NCI-H2196 (cell line): ENCODE measurements around the gene C5orf24.
A peak's percentile ranks its signal among the peaks of the same experiment; 100 is the strongest.
"Not testable (repeated sequence)": the region's sequence is repeated elsewhere in the genome, so short reads cannot be mapped to it uniquely, and the experiment has no call there.

Experiments
- DNase-seq: peaks from one replicate; lab custom pipeline; 2025; ENCODE audit not compliant: unreplicated experiment; lab: John Stamatoyannopoulos, UW

The C5orf24 gene

DNA sequence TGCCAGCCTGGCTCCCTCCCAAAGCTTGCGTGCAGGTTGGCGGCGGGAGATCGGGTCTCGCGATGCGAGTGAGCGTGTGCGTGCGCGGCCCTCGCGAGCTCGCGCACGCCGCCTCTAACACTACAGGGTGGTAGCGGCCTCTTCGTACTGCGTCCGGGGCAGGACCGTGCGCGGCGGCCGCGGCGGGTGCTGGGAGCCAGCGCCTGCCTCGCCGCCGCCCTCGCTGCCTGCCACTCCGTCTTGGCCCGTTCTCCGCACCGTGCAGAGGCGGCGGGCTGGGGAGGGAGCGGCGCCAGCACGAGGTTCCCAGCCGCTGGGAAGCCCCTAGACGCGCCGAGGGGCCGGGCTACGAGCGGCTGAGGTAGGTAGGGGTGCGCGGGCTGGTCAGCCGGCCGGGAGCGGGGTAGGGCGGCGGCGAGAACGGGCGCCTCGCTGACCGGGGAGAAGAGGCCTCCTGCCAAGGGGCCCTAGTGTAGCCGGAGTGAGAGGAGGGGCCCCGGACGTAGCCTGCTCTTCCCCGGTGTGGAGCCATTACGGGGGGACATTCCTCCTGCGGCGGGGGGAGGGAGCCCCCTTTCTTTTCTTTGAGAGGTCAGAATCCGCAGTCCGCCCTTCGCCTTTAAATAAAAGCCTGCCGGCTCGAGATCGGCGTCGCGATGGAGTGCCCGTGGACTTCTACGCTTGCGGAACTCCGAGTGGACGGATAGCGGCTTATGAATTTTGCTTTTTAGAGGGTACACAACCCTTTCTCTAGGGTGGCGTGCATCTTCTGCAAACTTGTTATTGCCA lies at the start of gene C5orf24:
Gene C5orf24 (plus strand): TSS at position 117 of the 789 bp plus-strand sequence. CDS start 8,933 bp downstream, outside the sequence.
- DNase-seq = peak; percentile 95

DNA sequence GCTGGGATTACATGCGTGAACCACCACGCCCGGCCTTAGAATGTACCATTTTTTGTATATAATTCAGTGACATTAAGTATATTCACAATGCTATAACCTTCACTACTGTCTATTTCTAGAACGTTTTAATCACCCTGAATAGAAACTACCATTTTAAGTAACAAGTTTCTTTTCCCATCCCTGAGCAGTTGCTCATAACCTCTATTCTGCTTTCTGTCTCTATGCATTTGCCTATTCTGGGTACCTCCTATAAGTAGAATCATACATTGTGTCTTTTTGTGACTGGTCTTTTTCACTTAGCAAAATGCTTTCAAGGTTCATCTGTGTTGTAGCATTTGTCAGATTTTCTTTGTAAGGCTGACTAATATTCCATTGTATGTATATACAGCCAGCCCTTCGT lies 47.3 kb upstream of the C5orf24 start:
- DNase-seq = no peak

DNA sequence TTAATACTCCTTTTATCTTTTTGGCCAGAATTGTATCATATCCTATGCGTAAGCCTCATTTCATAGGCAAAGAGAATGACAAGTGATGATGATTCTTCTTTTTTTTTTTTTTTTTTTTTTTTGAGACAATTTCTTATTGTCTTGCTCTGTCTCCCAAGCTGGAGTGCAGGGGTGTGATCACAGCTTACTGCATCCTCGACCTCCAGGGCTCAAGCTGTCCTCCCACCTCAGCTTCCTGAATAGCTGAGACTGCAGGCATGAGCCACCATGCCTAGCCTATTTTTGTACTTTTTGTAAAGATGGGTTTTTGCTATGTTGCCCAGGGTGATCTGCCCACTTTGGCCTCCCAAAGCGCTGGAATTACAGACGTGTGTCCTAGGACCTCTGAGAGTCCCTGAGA lies 41.9 kb upstream of the C5orf24 start:
- DNase-seq = no peak

DNA sequence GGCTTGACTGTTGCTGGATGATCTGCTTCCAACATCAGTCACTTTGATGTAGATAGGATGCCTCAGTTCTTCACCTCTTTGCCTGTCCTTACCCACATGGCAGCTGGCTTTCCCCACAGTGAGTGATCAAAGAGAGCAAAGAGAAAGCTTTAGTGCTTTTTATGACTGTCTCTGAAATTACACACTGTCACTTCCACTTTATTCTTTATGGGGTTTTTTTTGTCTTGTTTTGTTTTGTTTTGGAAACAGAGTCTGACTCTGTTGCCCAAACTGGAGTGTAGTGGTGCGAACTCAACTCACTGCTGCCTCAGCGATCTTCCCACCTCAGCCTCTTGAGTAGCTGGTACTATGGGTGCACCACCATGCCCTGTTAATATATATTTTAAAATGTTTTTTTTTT lies 32.4 kb upstream of the C5orf24 start:
- no peak for DNase-seq

DNA sequence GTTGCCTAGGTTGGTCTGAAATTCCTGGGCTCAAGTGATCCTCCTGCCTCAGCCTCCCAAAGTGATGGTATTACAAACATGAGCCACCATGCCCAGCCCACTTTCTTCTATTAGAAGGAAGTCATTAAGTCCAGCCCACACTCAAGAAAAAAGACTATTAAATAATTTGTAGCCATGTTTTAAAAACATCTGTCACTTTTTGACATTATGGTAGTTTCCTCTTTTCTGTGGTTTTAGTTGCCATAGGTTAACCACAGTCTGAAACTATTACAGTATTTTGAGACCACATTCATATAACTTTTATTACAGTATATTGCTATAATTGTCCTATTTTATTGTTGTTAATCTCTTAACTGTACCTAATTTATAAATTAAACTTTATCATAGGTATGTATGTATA lies 31.9 kb upstream of the C5orf24 start:
- no peak for DNase-seq

DNA sequence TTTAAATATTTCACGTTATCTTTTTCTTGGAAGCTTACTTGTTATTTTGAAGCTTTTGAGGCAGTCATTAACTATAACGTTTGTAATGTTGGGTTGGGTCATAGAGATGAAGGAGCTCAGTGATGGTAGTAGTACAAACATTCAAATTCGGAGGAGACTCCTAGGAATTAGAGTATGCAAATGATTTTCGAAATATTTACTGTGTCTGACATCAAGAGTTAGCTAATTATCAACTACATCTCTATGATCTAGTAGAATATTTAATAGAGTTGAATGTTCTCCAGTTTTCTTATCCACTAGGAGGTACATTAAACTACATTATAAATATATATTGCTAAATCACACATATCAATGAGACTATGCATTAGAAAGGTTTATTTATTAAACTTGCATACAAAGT lies 28.8 kb upstream of the C5orf24 start:
- no peak for DNase-seq

DNA sequence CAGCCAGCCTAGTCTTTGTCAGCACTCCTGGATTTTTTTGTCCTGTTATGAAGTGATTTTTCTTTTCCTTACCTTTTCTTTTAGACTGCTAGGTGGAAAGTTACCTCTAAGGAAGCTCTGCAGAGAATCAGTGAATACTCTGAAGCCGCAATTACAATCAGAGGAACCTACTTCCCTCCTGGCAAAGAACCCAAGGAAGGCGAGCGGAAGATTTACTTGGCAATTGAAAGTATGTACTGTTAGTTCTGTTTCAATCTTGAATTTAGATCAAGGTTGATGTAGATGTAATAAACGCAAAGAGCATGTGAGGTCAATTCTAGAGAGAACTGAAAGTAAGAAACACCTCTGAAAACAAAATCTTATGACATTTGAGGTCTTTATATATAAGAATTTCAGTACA lies 27.0 kb upstream of the C5orf24 start:
- no peak for DNase-seq

DNA sequence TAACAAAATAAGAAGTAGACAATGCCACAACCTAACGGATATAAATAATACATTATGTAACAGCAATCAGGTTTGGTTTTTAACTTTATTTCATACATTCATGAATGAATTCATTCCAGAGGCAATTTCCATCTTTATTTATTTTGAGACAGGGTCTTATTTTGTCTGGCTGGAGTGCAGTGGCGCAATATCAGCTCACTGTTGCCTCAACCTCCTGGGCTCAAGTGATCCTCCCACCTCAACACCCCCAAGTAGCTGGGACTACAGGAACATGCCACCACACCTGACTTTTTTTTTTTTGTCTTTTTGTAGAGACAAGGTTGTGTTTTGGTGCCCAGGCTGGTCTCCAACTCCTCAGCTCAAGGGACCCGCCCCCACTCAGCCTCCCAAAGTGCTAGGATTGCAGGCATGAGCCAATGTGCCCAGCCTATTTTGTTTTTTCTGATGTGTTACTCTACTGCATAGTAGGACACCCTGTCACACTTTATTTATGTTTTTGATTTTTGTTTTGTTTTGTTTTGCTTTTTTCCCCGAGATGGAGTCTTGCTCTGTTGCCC lies 26.3 kb upstream of the C5orf24 start:
- no peak for DNase-seq

DNA sequence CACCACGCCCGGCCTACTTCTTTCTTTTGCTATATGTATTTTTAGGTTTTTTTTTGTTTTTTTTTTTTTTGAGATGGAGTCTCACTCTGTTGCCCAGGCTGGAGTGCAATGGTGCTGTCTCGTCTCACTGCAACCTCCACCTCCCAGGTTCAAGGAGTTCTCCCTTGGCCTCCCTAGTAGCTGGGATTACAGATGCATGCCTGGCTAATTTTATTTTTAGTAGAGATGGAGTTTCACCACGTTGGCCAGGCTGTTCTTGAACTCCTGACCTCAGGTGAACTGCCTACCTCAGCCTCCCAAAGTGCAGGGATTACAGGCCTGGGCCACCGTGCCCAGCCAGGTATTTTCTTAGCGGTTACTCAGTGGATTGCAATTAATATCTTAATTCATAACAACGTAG lies 23.9 kb upstream of the C5orf24 start:
- no peak for DNase-seq

DNA sequence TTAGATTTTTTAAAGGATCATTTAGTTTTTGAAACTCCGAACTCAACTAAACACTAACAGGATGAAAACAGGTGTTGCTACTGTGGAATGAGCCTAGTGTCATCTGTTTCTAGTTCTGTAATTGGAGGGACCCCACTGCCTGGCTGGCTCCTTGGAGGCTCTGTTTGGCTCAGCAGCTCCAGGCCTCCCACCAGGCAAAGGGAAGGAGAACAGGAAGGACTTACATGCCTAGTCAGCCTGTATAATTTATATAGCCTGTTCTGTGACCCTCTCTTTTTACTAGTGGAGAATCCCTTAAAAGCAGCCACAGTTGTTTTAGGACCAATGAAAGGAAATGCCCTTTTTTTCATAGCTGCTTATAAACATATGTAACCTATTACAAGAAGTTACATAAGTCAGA lies 21.1 kb upstream of the C5orf24 start:
- DNase-seq = no peak

DNA sequence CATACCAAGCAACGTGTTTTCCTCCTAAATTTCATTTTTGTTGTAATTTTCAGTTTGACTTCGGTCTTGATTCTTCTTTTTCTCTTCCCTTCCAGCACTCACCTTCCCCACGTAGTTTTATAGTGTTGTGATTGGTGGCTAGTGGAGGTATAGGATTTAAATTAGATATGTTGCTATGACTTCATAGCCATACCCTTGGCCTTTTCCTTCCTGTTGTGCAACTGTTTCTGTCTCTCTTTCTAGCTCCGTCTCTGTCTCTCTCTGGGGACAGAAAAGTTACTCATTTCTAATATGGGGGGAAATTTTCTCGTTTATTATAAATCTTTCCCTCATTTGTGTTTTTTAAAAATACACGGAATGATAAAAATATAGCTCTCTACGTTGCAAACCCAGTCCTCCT lies 20.6 kb upstream of the C5orf24 start:
- no peak for DNase-seq

DNA sequence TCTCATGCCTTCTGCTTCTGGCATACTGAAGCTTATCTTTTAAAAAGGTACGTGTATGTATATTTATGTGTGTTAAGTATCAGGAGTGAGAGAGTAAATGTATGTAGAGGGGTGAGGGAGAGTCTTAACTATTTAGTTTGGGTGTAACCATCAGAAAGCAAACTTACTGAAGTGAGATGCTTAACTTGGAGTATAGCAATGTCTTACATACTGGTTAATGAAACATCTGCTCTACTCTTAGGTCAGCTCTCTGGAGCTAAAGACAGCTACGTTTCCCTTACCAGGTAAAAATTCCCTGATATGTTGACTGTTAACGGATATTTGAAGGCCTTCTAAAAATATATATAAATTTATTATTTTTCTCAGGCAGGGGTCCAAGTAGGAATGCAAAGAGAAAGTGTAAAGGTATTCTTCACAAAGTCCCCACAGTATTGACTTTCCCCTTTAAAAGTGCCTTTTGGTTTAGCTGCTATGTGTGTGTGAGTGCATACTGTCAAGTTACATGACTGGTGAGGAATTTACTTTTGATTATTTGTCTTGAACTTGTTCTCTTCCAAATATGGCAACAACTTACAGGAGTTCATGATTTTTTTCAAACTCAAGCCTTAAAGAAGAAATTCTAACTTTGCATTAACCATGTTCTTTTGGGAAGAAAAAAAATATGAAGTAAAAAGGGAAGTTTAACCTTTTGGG lies 12.3 kb upstream of the C5orf24 start:
- DNase-seq = no peak

DNA sequence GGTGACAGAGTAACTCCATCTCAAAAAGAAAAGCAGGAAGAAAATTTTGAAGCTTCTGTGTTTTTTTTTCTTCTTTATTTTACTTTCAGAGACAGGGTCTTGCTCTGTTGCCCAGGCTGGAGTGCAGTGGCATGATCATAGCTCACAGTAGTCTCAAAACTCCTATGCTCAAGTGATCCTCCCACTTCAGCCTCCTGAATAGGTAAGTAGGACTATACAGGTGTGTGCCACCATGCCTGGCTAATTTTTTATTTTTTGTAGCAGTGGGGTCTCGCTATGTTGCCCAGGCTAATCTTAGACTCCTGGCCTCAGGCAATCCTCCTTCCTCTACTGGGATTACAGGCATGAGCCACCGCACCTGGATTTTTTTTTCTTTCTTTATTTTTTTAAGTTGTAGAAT lies 10.1 kb upstream of the C5orf24 start:
- no peak for DNase-seq

DNA sequence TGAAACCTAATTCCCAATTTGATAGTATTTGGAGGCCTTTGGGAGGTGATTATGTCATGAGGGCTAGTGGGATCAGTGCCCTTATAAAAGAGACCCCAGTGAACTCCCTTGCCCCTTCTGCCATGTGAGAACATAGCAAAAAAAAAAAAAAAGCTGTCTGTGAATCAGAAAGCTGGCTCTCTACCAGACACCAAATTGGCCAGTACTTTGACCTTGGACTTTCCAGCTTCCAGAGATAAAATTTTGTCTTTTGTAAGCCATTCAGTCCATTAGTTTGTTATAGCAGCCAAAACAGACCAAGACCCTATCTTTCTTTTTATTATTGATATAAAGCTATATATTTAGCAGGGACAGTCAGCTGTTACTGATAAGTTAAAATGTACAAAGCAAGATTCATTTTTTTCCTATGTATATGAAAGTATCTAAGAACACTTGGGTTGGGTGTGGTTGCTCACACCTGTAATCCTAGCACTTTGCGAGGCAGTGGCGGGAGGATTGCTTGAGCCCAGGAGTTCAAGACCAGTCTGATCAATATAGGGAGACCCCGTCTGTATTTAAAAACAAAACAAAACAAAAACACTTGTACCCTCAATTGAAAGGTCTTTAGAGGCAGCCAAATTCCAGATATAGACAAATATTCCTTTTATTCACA lies 8.1 kb upstream of the C5orf24 start:
- DNase-seq = no peak

DNA sequence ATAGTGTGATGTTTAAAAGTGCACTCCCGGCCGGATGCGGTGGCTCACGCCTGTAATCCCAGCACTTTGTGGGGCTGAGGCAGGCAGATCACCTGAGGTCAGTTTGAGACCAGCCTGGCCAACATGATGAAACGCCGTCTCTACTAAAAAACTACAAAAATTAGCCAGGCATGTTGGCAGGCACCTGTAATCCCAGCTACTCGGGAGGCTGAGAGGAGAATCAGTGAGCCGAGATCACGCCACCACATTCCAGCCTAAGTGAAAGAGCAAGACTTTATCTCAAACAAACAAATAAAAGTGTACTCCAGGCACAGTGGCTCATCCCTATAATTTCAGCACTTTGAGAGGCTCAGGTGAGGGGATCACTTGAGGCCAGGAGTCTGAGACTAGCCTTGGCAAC lies 7.4 kb upstream of the C5orf24 start:
- not testable (repeated sequence) for DNase-seq

DNA sequence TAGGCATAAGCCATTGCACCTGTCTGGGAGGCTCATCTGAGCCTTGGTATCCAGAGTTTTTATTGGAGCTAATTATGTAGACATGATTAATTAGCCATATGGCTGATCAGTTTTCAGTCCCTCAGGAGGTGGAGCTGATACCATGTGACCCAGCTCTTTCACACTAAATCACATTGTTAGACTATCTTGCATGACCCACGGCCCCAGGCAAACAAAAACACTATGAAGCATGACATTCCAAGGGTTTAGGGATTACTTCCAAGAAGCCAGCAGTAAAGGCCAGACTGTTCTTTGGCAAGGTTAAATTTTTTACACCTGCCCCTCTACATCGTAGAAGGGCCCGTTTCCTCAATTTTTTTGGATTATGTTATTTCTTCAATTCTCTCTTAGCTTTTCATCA lies 5.0 kb upstream of the C5orf24 start:
- no peak for DNase-seq

DNA sequence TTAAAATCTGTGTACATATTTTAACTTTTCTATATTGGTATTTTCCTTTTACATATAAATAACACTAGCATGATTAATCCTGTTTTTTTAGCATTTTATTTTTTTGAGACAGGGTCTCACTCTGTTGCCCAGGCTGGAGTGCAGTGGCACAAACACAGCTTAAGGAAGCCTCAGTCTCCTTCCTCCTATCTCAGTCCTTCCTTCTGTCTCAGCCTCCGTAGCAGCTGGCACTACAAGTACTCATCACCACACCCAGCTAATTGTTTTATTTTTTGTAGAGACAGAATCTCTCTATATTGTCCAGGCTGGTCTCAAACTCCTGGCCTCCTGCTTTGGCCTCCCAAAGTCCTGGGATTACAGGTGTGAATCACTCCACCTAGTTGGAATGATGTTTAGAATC lies 1.5 kb upstream of the C5orf24 start:
- no peak for DNase-seq

DNA sequence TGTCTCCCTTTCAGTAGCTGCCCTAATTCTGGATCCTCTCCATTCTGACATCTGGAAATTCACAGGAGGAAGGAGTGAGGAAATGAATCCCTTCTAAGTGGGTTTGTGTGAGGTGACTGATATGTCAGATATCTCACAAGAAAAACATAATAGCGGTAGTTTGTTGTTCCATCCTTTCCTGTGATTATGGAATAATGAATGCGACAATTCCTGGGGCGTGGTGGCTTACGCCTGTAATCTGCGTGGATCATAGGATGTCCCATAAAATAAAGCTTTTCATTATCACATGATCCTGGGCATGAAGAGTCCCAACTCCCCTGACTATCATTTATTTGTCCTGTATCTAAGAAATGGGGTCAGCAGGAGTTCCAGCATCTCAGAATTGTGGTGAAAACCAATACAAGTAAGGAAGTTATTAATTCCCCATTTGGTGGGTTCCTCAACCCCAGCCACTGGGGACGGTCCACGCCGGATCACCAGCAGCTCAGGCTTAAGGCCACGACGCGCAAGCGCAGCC lies 375 bp upstream of the C5orf24 start:
- no peak for DNase-seq

DNA sequence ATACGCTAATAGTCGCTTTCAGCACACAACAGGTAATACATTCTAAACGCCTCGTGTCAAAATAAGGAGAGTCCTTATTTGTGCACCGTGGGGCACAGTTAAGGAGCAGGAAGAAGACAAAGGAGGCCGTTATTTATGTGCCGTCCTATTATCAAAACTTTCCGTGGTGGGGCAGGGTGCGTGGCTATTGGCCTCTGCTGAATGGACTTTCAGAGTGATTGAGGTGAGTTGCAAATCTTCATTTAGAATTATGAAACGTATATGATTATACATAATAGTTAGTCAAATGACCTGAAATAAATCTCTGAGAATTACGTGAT lies 833 bp downstream of the C5orf24 start:
- no peak for DNase-seq

DNA sequence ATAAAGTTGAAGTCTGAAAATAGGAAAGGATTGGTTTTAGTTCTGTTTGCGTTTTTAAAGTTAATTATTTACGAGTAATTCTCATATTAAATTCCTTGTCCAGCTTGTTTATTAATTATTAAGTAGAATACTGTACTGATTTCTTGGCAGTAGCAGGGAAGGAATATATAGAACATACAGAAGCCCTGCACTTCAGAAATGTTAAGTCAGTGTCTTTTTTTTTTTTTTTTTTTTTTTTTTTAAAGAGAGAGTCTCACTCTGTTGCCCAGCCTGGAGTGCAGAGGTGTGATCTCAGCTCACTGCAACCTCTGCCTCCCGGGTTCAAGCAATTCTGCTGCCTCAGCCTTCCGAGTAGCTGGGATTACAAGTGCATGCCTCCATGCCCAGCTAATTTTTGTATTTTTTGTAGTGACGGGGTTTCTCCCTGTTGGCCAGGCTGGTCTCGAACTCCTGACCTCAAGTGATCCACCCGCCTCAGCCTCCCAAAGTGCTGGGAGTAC lies 3.7 kb downstream of the C5orf24 start:
- DNase-seq = not testable (repeated sequence)

DNA sequence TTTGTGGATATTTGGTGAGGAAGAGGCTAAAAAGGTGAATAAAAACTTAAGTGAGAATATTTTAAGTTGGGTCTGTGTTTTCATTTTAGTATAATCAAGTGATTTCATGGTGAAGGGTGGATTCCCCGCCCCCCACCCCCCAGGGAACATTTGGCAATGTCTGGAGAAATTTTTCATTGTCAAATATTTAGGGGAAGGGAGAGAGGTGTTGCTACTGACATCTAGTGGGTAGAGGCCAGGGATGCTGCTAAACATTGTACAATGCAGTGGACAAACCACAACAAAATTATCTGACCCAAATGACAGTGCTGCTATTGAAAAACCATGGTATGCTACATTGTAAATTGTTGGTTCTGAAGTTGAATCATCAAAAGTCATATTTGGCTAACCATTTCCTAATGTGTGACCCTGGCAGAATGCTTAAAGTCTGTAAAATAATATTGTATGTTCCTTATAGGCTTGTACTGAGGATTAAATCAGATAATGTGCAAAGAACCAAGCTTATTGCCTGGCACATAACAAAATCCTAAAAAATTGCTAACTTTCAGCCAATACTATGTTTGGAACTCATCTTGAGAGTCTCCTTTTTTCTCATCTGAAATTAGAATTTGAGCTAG lies 5.6 kb downstream of the C5orf24 start:
- peak; percentile 13 for DNase-seq
